ENCODE measurements around the gene CD151.
A peak's percentile ranks its signal among the peaks of the same experiment; 100 is the strongest.

Gene CD151

DNA sequence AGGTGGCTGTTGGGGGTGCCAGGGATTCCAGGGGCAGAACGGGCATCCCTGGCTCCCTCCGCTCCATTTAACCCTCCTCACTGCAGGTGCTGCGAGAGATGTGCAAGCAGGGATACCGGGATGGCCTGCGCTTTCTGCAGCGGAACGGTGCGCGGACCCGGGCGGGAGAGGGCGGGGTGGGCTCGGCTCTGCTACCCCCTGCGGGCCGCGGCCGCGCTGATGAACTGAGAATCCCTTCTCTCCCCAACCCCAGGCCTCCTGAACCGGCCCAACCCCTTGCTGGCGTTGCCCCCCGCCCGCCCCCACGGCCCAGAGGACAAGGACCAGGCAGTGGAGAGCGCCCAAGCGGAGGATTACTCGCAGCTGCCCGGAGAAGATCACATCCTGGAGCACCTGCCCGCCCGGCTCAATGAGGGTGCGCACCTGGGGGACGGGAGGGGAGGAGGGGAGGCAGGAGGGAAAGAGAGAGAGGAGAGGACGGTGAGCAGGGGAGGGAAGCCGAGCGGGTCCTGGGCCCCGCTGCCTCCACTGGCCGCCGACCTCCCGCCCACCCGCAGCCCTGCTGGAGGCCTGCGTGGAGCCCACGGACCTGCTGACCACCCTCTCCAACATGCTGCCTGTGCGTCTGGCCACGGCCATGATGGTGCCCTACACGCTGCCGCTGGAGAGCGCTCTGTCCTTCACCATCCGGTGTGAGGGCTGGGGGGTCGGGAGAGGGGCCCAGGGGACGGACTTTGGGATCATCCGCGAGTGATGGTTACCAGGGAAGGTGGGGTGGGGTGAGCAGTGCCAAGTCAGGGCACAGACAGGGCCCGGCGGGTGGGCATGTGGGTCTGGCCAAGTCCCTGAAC is 9.1 kb upstream of the CD151 start:
- no peak for DNase-seq (ENCODE audit: low read depth in 1 of 2, low spot score in 1 of 2)
- TF ChIP-seq JUND (IDR thresholded peaks at IDR 0.05; ENCODE audit: low read depth) = no peak
- in situ Hi-C loops (cut with HindIII; ENCODE audit: low pct_unique_long_range_greater_than_20kb, low sequenced_read_pairs) = no loop called here

DNA sequence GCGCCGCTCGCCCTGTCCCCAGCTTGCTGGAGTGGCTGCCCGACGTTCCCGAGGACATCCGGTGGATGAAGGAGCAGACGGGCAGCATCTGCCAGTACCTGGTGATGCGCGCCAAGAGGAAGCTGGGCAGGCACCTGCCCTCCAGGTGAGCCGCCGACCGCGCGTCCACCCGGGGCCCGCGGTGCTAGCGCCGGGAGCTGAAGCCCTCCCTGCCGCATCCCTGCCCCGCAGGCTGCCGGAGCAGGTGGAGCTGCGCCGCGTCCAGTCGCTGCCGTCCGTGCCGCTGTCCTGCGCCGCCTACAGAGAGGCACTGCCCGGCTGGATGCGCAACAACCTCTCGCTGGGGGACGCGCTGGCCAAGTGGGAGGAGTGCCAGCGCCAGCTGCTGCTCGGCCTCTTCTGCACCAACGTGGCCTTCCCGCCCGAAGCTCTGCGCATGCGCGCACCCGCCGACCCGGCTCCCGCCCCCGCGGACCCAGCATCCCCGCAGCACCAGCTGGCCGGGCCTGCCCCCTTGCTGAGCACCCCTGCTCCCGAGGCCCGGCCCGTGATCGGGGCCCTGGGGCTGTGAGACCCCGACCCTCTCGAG is 8.4 kb upstream of the CD151 start:
- no peak for DNase-seq (ENCODE audit: low read depth in 1 of 2, low spot score in 1 of 2)
- in situ Hi-C loops (cut with HindIII; ENCODE audit: low pct_unique_long_range_greater_than_20kb, low sequenced_read_pairs) = no loop called here
- no peak for TF ChIP-seq JUND (IDR thresholded peaks at IDR 0.05; ENCODE audit: low read depth)

DNA sequence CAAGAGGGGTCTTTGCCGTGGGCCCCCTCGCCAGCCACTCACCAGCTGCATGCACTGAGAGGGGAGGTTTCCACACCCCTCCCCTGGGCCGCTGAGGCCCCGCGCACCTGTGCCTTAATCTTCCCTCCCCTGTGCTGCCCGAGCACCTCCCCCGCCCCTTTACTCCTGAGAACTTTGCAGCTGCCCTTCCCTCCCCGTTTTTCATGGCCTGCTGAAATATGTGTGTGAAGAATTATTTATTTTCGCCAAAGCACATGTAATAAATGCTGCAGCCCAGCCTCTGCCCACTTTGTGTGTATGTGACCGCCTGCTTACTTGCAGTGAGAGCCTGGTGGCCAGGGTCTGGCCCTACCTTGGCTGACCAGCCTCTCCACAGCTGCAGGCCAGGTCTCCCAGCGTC is 7.8 kb upstream of the CD151 start:
- no peak for TF ChIP-seq JUND (IDR thresholded peaks at IDR 0.05; ENCODE audit: low read depth)
- in situ Hi-C loops (cut with HindIII; ENCODE audit: low pct_unique_long_range_greater_than_20kb, low sequenced_read_pairs) = no loop called here
- DNase-seq (ENCODE audit: low read depth in 1 of 2, low spot score in 1 of 2) = peak in 1 of 2 experiments; percentile 17

DNA sequence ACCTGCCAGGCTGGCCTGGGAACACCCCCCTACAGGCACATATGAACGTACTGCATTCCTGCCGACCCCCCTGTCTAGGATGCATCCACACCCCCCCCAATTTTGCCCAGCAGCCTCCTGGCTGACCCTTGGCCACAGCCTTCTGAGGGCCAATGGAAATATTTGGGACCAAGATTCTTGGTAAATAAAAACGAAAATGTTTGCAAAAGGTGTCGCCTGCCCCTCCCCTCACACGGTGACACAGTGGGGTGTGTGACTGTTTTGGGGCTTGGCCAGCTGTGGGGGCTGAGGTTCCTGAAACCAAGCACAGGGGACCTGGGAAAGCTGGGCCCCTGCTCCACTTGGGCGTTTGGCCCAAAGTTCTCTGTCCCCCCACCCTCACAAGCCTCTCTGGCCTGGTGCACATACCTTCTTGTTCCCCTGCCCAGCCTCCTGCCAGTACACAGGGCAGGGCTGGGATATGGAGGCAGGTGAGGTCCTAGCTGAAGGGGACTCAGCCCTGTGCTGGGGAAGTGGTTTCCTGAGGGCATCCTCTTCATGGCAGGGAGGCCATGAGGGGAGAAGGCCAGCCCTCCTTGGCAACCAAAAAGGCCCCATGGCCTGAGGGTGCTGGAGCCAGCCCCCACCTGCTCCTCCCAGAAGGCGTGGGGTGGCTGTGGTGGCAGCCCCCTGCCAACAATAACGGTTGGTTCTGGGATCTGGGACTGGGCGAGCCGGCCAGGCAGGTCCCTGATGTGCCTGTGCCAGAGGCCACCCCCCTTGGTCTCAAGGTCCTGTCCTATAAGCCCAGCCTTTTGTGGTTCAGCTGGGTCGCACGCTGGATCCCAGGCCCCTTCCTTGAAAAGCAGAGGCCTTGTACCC is 7.2 kb upstream of the CD151 start:
- no peak for TF ChIP-seq JUND (IDR thresholded peaks at IDR 0.05; ENCODE audit: low read depth)
- in situ Hi-C loops (cut with HindIII; ENCODE audit: low pct_unique_long_range_greater_than_20kb, low sequenced_read_pairs) = no loop called here
- peak in 1 of 2 experiments; percentile 80 for DNase-seq (ENCODE audit: low read depth in 1 of 2, low spot score in 1 of 2)

DNA sequence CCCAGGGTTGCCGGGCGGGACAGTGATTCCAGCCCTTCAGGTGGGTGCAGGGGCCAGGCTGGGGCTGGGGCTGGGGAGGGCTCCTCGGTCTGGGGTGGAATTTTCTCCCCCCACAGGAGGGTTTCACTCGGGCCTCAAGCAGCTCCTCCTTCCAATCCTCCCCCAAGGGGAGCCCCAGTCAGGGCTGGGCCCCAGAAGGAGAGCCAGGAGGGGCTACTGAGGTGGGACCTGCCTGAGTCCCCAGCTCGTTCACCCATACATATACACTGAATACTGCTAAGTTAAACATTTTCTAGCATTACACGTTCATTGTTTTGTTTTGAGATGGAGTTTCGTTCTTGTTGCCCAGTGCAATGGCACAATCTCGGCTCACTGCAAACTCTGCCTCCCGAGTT is 6.5 kb upstream of the CD151 start:
- DNase-seq (ENCODE audit: low read depth in 1 of 2, low spot score in 1 of 2) = no peak
- in situ Hi-C loops (cut with HindIII; ENCODE audit: low pct_unique_long_range_greater_than_20kb, low sequenced_read_pairs) = no loop called here
- no peak for TF ChIP-seq JUND (IDR thresholded peaks at IDR 0.05; ENCODE audit: low read depth)

DNA sequence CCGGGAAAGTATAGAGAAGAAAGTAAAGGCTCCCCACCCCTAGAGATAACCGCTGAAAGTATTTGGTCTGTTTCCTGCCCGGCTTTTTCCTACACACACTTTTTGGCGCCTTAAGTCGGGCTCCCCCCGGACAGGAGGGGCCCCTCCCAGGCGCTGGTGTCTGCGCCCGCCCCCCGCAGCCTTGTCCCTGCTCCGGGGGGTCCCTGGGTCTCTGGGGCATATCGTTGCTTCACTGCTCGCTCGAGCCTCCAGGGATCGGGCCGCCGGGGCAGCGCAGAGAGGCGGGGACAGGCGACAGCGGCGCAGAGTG is 6.0 kb upstream of the CD151 start:
- in situ Hi-C loops (cut with HindIII; ENCODE audit: low pct_unique_long_range_greater_than_20kb, low sequenced_read_pairs) = no loop called here

DNA sequence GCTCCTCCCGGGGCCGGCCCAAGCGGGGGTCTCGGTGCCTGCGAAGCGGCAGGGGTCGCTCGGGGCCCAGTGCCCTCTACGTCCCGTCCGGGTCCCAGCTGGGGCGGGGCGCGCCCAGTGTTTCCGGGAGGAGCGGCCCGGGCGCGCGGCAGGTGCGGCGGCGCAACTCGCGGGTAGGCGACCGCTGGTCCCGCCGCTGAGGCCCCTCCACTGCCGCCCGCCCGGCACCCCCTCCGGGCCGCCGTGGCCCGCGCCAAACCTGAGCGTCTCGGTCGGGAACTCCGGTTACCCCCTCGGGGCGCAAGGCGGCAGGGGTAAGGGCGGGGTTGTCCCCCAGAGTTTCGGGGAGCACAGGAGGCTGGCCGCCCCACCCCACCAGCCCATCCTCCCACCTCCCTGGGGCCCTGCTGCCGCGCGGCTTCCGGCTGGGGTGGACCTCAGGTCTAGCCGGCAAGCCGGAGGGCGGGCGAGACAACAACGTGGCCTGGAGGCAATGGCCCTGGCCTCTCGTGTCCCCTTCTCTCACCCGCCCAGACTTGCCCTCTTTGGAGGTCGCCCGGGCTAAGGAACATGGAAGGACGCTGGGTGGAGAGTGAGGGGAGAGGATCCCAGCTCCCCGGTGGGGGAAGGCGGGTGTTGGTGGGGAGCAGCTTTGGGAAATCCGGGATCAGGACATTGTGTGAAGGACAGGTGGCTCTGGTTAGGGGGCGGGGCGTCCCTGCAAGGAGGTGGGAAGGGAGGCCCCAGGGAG is 5.4 kb upstream of the CD151 start:
- no peak for TF ChIP-seq JUND (IDR thresholded peaks at IDR 0.05; ENCODE audit: low read depth)
- peak; percentile 17 to 79 for DNase-seq (ENCODE audit: low read depth in 1 of 2, low spot score in 1 of 2)
- in situ Hi-C loops (cut with HindIII; ENCODE audit: low pct_unique_long_range_greater_than_20kb, low sequenced_read_pairs) = no loop called here

More for the DNA sequence above, 6.0 kb upstream of the CD151 start:
- no peak for DNase-seq (ENCODE audit: low read depth in 1 of 2, low spot score in 1 of 2)
- no peak for TF ChIP-seq JUND (IDR thresholded peaks at IDR 0.05; ENCODE audit: low read depth)

DNA sequence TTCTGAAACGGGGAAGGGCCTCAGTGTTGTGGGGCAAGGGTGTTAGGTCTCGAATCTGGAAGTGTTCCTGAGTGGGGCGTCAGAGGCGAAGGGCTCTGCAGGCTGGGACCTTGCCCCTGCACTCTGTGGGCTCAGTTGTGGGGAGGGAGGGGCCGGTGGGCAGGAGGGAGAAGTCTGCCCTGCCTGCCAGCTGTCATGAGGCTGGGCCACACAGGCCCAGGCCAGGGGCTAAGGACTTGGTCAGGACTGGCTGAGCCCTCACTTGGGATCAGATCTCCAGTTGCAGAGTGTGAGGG is 4.9 kb upstream of the CD151 start, which contains the start of gene CRACR2B:
Gene CRACR2B, plus strand, starts transcription at position 23 of the 296 bp plus-strand sequence. CDS start 689 bp downstream, outside the sequence.
- in situ Hi-C loops (cut with HindIII; ENCODE audit: low pct_unique_long_range_greater_than_20kb, low sequenced_read_pairs) = no loop called here
- DNase-seq (ENCODE audit: low read depth in 1 of 2, low spot score in 1 of 2) = no peak

DNA sequence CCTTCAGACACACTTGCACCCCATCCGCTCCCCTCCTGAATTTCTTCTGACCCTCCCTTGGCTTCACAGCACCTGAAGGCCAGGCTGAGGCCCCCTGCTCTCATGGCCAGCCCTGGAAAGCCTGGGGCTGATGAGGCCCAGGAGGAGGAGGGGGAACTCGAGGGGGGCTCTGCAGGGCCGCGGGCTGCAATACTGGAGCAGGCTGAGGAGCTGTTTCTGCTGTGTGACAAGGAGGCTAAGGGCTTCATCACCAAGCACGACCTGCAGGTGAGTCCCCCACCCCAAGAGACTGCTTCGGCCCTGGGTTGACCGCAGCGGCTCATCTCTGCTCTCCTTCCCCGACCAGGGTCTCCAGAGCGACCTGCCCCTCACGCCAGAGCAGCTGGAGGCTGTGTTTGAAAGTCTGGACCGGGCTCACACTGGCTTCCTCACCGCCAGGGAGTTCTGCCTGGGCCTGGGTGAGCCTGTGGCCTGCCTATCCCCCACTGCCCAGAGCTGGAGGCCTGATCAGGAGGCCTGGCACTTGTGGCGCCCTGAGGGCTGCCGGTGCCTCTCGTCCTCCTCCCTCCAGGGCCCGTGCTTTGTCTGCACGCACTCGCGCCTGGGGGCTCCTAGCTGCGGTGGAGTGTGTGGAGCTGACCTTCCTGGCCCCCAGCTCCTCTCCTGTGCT is 4.1 kb upstream of the CD151 start:
- DNase-seq (ENCODE audit: low read depth in 1 of 2, low spot score in 1 of 2) = no peak
- in situ Hi-C loops (cut with HindIII; ENCODE audit: low pct_unique_long_range_greater_than_20kb, low sequenced_read_pairs) = no loop called here
- TF ChIP-seq JUND (IDR thresholded peaks at IDR 0.05; ENCODE audit: low read depth) = no peak

More for the DNA sequence above, 4.9 kb upstream of the CD151 start, which contains the start of gene CRACR2B:
- TF ChIP-seq JUND (IDR thresholded peaks at IDR 0.05; ENCODE audit: low read depth) = no peak

DNA sequence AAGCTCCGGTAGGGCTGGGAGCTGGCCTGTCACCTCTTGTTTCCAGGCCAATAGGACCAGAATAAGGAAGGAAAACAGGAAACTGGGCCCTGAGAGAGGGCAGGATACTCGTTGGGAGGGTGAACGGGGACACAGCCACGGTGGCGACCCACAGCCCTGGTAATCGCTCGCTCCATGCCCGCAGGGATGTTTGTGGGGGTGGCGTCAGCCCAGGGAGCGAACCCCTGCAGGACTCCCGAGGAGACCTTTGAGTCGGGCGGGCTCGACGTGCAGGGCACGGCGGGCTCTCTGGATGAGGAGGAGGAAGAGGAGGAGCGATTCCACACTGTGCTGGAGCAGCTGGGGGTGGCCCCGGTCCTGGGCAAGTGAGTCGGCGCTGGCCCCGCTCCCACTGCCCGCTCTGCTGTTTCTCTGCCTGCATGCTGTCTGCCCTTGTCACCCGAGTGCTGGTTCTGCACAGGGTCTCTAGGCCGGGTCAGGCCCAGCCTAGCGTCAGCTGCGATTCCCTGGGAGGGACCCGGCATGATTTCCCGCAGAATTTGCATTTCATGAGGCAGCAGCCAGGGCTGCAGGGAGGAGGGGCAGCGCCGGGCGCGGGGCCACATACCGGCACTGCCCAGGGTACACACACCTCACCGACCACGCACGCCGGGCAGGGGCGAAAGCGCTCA is 3.4 kb upstream of the CD151 start:
- in situ Hi-C loops (cut with HindIII; ENCODE audit: low pct_unique_long_range_greater_than_20kb, low sequenced_read_pairs) = no loop called here
- no peak for TF ChIP-seq JUND (IDR thresholded peaks at IDR 0.05; ENCODE audit: low read depth)

DNA sequence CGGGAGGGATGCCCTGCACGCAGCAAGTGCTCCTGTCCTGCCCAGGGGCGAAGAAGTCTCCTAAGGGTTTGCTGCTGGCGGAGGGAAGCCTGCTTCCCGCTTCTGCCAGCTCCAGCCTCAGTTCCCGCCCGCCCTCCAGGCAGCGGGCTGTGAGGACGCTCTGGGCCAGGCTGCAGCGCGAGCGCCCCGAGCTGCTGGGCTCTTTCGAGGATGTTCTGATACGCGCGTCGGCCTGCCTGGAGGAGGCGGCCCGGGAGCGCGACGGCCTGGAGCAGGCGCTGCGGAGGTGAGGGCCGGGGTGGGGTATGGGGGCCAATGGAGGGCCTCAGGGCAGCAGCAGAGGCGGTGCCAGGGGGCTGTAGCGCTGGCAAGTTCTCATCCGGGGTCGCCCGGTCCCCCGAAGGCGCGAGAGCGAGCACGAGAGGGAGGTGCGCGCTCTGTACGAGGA is 2.9 kb upstream of the CD151 start:
- TF ChIP-seq JUND (IDR thresholded peaks at IDR 0.05; ENCODE audit: low read depth) = no peak
- no peak for DNase-seq (ENCODE audit: low read depth in 1 of 2, low spot score in 1 of 2)
- in situ Hi-C loops (cut with HindIII; ENCODE audit: low pct_unique_long_range_greater_than_20kb, low sequenced_read_pairs) = no loop called here

More for the DNA sequence above, 3.4 kb upstream of the CD151 start:
- peak in 1 of 2 experiments; percentile 69 for DNase-seq (ENCODE audit: low read depth in 1 of 2, low spot score in 1 of 2)

Data from T47D (cell line).